Heart left ventricle (tissue), 16 donors: ENCODE results near the gene PMEPA1. TPM values are rescaled to one million over a fixed set of nuclear protein-coding genes. Genes with fewer than 3 reads are reported as not detected.

Experiments
- ATAC-seq, 4 donors: fragments of 200-7000 bp; cut with Tn5 transposase; one replicate each; pipeline ENCODE4 v1.9.1; 2020 to 2022; ENCODE audit warnings: moderate library complexity in 4 of 4, mild to moderate bottlenecking in 3 of 4, moderate number of reproducible peaks in 1 of 4
- DNase-seq, 5 donors: peaks; one replicate each; pipeline ENCODE4 v3.0.0-alpha.2; 2020
- H3K27ac ChIP-seq, 12 donors: fragments of 200-600 bp; sonication (generic) in 4 of 12; one replicate each; pipeline versions ENCODE4 v1.5.0 to v1.8.0; 2016 to 2022; ENCODE audit warnings: mild to moderate bottlenecking in 2 of 12
- H3K27me3 ChIP-seq, 9 donors: fragments of 200-600 bp; sonication (generic) in 2 of 9; one replicate each; pipeline versions ENCODE4 v1.5.1 to v1.8.0; 2016 to 2022; ENCODE audit warnings: mild to moderate bottlenecking in 3 of 9
- H3K36me3 ChIP-seq, 9 donors: fragments of 200-600 bp; sonication (generic) in 2 of 9; one replicate each; pipeline versions ENCODE4 v1.5.0 to v1.8.0; 2018 to 2022; ENCODE audit warnings: mild to moderate bottlenecking in 2 of 9
- H3K4me1 ChIP-seq, 12 donors: fragments of 200-600 bp; sonication (generic) in 4 of 12; one replicate each; pipeline versions ENCODE4 v1.5.0 to v1.8.0; 2016 to 2022; ENCODE audit warnings: mild to moderate bottlenecking in 3 of 12
- H3K4me3 ChIP-seq, 12 donors: fragments of 200-600 bp; sonication (generic) in 4 of 12; one replicate each; pipeline versions ENCODE4 v1.5.0 to v1.8.0; 2017 to 2022; ENCODE audit warnings: mild to moderate bottlenecking in 9 of 12, moderate library complexity in 4 of 12
- H3K9me3 ChIP-seq, 12 donors: fragments of 200-600 bp; sonication (generic) in 4 of 12; one replicate each; pipeline versions ENCODE4 v1.5.0 to v1.8.0; 2016 to 2022; ENCODE audit warnings: mild to moderate bottlenecking in 1 of 12
- POLR2A ChIP-seq, 2 donors: fragments of 450-650 bp; IDR thresholded peaks; one replicate each; pipeline ENCODE4 v1.6.1; 2017; ENCODE audit warnings: antibody characterized with exemption in 2 of 2, mild to moderate bottlenecking in 2 of 2, moderate library complexity in 2 of 2
- WGBS, 4 donors: extraction: QIAGEN DNeasy Blood & Tissue Kit in 2 of 4; methylation state at CpG; one replicate each; pipeline versions ENCODE4 v1.1.5 to v1.1.7; 2013 to 2018; 5-methylcytosine and 5-hydroxymethylcytosine counted together
- intact Hi-C, 10 donors: fragments of 100-400 bp; cut with DNase I; formaldehyde crosslinking; loops; one replicate each; pipeline versions ENCODE4 v1.11.1 to v1.14.2; 2022
- polyA plus RNA-seq, 2 donors: library from polyadenylated mRNA; stranded (reverse); fragments of 200-250 nt; gene quantifications; one replicate each; pipeline ENCODE4 v1.2.3, GENCODE V29; 2013
- total RNA-seq, 9 donors: library from RNA; depleted of rRNA in 2 of 9; stranded (reverse); fragments of >200 nt in 2 of 9; fragmentation: NEBNext Ultra II Directional in 3 of 9; extraction: Animal tissue kit (Norgen Biotek cat#: 25700) in 3 of 9; gene quantifications; one replicate each; pipeline versions ENCODE4 v1.1.0 to v1.2.4, GENCODE V29; 2016 to 2023
- TF ChIP-seq, protein P1 (sequence below), 12 donors: fragments of 200-600 bp; sonication (generic) in 4 of 12; IDR thresholded peaks; one replicate each; pipeline versions ENCODE4 v1.5.0 to v1.8.0; 2018 to 2022; ENCODE audit warnings: antibody characterized with exemption in 12 of 12, mild to moderate bottlenecking in 5 of 12
- donor health status: ischemic (EF 13 %, LVEDD 7.1; RV severe dilation, severe dysfunction).
- donor health status: healthy with polysubstance abuse.
- donor health status: DM: no; HTN: yes; CAD: no.
- donor health status: DM: no; HTN: no; CAD: no.
- donor health status: ischemic (EF 25% LVEDD 6.9; RV normal size, moderate dysfunction).
- donor health status: ischemic (EF 25% LVEDD 5.7; RV mildly dilated, moderate dysfunction).
- donor health status: healthy.
- donor health status: DM: yes; HTN: yes; CAD: no.
- donor health status: ischemic (EF 35%, LVEDD 5.7; RV mildly dilated, moderate dysfunction).
- donor health status: nonischemic (EF 11% LVEDD 7.7; RV severe dilation, severe dysfunction).
- donor health status: DM: yes; HTN: yes; CAD: no.
- donor health status: PGD.
- donor health status: ischemic (EF 29% LVEDD 5.4; RV normal size, mild dysfunction).
- donor health status: nonischemic (EF 23%, LVEDD 6.1; RV moderate dilation, normal function).

PMEPA1 gene
- total and polyA plus RNA-seq, 11 donors = 12.6 to 115 (median 30.0) TPM

DNA sequence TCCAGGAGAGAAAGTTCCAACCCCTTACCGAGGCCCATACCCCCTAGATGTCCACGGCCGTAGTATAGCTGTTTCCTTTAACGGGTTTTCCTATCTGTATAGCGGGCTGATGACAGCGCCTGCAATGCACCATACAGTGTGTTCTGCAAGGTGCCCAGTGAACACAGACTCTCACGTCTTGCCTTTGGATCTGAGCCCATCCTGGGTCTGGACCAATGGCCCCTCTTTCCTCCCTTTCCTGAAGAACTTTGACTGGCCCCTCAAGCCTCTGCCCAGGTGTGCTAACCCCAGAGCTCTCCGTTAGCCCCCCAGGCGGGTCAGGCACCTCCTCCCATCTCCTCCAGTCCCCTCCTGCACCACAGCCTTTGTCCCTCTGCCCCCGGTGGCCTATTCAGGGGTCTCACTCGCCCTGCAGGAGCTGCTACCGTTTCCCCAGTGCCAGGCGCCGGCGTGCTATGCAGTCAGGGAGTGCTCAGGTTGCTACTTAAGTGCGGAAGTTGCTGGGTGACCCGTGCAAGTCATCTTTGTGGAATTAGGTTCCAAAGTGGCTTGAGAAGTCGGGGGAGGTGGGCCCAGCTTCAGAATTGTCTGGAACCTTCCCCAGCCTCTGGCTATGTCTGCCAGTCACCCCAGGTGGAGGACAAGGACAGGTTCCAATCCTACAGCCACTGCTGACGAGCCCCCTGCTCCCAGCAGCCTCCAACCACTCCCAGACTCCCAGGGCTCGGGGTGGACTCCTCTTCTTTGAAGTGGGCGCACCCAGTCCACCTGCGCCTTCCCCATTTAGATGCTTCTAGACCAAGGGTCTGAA, 54.6 kb downstream of the PMEPA1 start:
- H3K4me1 ChIP-seq = peaks cover 0 to 18% (median 5%) of the 10 kb centered on the region in 12 donors
- DNase-seq (peak in 3 of 5 donors; percentile 4 to 21 (median 16)), ATAC-seq (no peak)
- peak overlapping the region in 1 of 12 donors; percentile 2 for H3K27ac ChIP-seq
- H3K27me3 ChIP-seq = no peaks in the 10 kb centered on the region
- intact Hi-C loops = loop anchor here (1.0 to 10.0 kb wide), 16 partner anchors 52 to 527 kb away; no protein-coding TSS in a partner anchor
- H3K9me3 ChIP-seq = no peaks in the 10 kb centered on the region
- H3K4me3 ChIP-seq = no peak overlapping the region
- H3K36me3 ChIP-seq = peaks cover 0 to 72% (median 40%) of the 10 kb centered on the region in 9 donors
- TF ChIP-seq, protein P1, sequence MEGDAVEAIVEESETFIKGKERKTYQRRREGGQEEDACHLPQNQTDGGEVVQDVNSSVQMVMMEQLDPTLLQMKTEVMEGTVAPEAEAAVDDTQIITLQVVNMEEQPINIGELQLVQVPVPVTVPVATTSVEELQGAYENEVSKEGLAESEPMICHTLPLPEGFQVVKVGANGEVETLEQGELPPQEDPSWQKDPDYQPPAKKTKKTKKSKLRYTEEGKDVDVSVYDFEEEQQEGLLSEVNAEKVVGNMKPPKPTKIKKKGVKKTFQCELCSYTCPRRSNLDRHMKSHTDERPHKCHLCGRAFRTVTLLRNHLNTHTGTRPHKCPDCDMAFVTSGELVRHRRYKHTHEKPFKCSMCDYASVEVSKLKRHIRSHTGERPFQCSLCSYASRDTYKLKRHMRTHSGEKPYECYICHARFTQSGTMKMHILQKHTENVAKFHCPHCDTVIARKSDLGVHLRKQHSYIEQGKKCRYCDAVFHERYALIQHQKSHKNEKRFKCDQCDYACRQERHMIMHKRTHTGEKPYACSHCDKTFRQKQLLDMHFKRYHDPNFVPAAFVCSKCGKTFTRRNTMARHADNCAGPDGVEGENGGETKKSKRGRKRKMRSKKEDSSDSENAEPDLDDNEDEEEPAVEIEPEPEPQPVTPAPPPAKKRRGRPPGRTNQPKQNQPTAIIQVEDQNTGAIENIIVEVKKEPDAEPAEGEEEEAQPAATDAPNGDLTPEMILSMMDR (IDR thresholded peaks at IDR 0.05) = no peak
- TF ChIP-seq POLR2A (IDR thresholded peaks at IDR 0.05) = no peak
- 90 to 93% (median 91%) methylated on average over 20 to 22 of the region's 22 CpGs for WGBS, 4 donors

DNA sequence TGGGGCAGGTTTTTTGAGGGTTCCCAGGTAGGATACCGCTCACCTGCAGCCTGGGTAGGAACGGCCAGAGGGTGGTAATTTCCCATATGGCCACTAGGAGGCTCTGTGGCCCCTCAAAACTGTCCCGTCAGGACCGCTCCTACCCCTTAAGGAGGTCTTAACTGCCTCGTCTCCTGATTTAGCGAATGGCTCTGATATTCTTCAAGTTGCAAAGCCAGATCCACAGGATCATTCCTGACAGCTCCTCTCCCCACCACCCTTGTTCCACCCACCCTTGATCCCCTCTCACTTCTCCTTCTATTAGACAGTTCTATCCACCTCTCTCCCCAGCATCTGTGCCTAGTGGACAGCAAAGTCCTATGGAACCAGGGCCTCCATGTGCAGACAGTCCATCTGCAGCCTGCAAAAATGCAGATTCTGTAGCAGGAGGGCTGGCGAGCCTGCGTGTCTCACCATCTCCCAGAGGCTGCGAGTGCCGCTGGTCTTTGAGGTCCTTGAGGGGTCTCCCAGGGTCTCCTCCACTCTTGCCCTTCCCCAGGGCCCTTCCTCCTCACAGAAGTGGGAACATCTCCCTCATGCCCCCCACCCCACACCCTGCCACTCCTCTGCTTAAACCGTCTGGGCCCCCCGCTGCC, 55.3 kb downstream of the PMEPA1 start:
- Histone ChIP-seq H3K27me3 (no peaks in the 10 kb centered on the region), H3K4me3 (no peak overlapping the region), H3K27ac (no peak overlapping the region), H3K4me1 (peaks cover 0 to 18% (median 5%) of the 10 kb centered on the region in 12 donors), H3K36me3 (peaks cover 0 to 70% (median 40%) of the 10 kb centered on the region in 9 donors), H3K9me3 (no peaks in the 10 kb centered on the region)
- TF ChIP-seq POLR2A (IDR thresholded peaks at IDR 0.05) = no peak
- TF ChIP-seq, protein P1 (IDR thresholded peaks at IDR 0.05) = peak; percentile 85 to 94 (median 90)
- DNase-seq = peak in 4 of 5 donors; percentile 30 to 53 (median 39)
- intact Hi-C loops = loop anchor here (1.0 to 10.0 kb wide), 14 partner anchors 54 to 528 kb away; no protein-coding TSS in a partner anchor
- peak; percentile 45 to 64 (median 54) for ATAC-seq
- WGBS, 4 donors = 41 to 45% (median 41%) methylated on average over 12 of the region's 12 CpGs

DNA sequence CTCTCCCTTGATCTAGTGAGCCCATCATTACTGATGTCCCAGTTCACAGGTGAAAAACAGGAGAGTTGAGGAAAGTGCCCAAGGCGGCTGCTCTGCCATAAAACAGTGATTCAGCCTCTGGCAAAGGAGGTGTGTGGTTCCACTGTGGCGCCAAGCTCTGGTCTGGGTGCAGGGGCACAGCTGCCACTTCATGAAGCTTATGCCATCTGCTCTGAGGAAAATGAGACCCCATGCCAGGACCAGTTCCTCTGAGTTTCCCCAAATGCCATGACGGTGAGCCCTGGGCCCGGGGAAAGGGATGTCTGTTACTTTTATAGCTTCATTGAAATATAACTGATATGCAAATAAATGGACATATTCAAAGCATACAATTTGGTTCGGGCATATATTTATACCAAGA, 55.9 kb downstream of the PMEPA1 start:
- TF ChIP-seq, protein P1 (IDR thresholded peaks at IDR 0.05) = no peak
- TF ChIP-seq POLR2A (IDR thresholded peaks at IDR 0.05) = no peak
- peak in 4 of 5 donors; percentile 4 to 16 (median 8) for DNase-seq
- no peaks in the 10 kb centered on the region for H3K27me3 ChIP-seq
- 56 to 69% (median 60%) methylated on average over 5 of the region's 5 CpGs for WGBS, 4 donors
- no peak overlapping the region for H3K27ac ChIP-seq
- no peaks in the 10 kb centered on the region for H3K9me3 ChIP-seq
- H3K4me1 ChIP-seq = peaks cover 0 to 18% (median 5%) of the 10 kb centered on the region in 12 donors
- no peak for ATAC-seq
- H3K36me3 ChIP-seq = peaks cover 0 to 64% (median 36%) of the 10 kb centered on the region in 9 donors
- intact Hi-C loops = loop anchor here (1.0 to 10.0 kb wide), 14 partner anchors 55 to 528 kb away; no protein-coding TSS in a partner anchor
- no peak overlapping the region for H3K4me3 ChIP-seq

- DNase-seq (peak in 3 of 5 donors; percentile 7 to 24 (median 12)), ATAC-seq (no peak)
- Histone ChIP-seq H3K9me3 (no peaks in the 10 kb centered on the region), H3K27me3 (no peaks in the 10 kb centered on the region), H3K4me3 (no peak overlapping the region), H3K27ac (no peak overlapping the region), H3K36me3 (peaks cover 0 to 60% (median 32%) of the 10 kb centered on the region in 9 donors), H3K4me1 (peaks cover 0 to 18% (median 5%) of the 10 kb centered on the region in 12 donors)
- 85 to 94% (median 94%) methylated on average over 8 of the region's 8 CpGs for WGBS, 4 donors
- intact Hi-C loops = loop anchor here in 7 of 10 donors (2.0 to 10.0 kb wide), 10 partner anchors 56 to 529 kb away; no protein-coding TSS in a partner anchor
- TF ChIP-seq, protein P1 (IDR thresholded peaks at IDR 0.05) = no peak
- TF ChIP-seq POLR2A (IDR thresholded peaks at IDR 0.05) = no peak
Observed at GRCh38 chr20:57653546-57653900, 56.3 kb downstream of the PMEPA1 start.
